ENCODE data around the gene LRPAP1. TPM values are rescaled to one million over a fixed set of nuclear protein-coding genes. Genes with fewer than 3 reads are reported as not detected.

The LRPAP1 gene
- total RNA-seq, 1 donor from 2014 or later, result 147 TPM

DNA sequence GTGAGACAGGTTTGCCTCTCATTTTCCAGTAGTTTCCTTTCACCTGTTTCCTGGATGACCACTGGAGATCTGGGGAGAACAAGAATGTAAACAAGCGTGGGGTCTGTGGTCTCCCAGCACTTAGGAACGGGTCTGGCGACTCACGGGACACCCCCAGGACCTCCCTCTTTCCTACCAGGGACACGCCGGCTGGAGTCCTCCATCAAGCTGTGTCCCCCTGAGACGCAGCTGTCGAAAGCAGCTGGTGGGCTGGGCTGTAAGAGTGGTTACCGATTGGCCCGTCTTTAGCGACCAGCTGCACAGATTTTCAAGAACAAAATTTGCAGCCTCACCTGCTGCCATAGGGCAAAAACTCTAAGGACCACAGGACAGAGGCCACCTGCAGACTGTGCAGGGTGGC, 11.9 kb downstream of the LRPAP1 start:
- Histone ChIP-seq H3K4me3 (ENCODE audit: low read depth, low read length) (no peak overlapping the region), H3K27me3 (ENCODE audit: control insufficient read depth, insufficient read depth, low read length) (no peaks in the 10 kb centered on the region), H3K36me3 (ENCODE audit: control insufficient read depth, insufficient read depth, low read length) (peaks cover 4% of the 10 kb centered on the region)
- DNase-seq (ENCODE audit: low read depth), result no peak
- TF ChIP-seq, protein P1, sequence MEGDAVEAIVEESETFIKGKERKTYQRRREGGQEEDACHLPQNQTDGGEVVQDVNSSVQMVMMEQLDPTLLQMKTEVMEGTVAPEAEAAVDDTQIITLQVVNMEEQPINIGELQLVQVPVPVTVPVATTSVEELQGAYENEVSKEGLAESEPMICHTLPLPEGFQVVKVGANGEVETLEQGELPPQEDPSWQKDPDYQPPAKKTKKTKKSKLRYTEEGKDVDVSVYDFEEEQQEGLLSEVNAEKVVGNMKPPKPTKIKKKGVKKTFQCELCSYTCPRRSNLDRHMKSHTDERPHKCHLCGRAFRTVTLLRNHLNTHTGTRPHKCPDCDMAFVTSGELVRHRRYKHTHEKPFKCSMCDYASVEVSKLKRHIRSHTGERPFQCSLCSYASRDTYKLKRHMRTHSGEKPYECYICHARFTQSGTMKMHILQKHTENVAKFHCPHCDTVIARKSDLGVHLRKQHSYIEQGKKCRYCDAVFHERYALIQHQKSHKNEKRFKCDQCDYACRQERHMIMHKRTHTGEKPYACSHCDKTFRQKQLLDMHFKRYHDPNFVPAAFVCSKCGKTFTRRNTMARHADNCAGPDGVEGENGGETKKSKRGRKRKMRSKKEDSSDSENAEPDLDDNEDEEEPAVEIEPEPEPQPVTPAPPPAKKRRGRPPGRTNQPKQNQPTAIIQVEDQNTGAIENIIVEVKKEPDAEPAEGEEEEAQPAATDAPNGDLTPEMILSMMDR (IDR thresholded peaks at IDR 0.05; ENCODE audit: insufficient read depth, low read length, poor library complexity, severe bottlenecking), result no peak

DNA sequence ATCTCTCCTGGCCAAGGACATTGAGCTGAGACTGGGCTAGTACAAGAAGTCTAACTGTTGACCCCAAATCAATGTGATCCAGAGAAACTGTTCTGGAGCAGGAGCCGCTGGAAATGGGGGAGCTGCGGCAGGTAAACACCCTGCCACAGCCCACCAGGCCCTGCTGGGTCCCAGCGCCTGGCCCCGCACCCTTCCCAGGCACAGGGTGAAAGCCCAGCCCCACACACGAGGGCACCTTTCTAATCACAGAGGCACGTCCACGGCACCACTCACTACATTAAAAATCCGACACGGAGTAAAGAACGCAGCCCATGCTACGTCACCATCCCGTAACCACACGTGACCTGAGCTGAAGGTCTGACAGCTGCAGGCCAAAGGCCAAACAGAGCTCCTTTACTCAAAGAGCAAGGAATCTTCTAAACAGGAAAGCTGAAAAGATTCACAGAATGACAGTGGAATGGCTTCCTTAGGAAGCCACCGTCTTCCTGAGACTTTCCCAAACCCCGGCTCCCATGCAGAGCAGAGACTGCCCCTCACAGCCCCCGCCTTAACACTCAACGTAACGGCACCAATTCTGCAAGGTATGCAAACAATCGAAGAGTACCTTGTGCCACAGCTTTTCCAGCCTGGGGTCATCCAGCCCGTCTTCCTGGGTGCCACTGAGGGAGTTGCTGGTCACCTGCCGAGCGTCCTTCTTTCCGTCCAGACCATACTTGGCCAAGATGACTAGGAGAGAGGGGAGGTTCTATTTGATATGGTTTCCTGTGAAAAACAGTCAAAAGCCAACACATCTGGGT, 12.6 kb downstream of the LRPAP1 start:
- H3K36me3 ChIP-seq (ENCODE audit: control insufficient read depth, insufficient read depth, low read length), result peaks cover 2% of the 10 kb centered on the region

DNA sequence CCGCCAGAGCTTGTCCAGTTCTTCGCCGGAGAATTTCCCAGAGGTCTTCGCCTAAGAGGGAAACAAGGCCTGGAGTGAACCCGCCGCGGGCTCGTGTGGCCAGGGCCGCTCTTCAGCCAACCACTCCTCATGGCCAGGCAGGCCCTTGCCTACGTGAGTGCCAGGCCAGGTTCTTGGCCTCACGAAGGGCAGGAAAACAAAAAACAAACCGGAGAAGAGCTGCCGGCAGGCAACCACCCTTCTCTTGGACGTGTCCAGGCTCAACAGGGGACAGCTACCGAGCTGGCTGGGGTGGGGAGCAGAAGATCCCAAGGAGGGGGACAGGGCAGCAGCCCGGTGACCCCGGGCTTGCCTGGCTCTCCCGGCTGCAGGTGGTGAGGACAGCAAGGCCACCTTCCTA, 13.3 kb downstream of the LRPAP1 start:
- H3K36me3 ChIP-seq (ENCODE audit: control insufficient read depth, insufficient read depth, low read length), result peaks cover 2% of the 10 kb centered on the region

More for the DNA sequence above, 12.6 kb downstream of the LRPAP1 start:
- Histone ChIP-seq H3K27me3 (ENCODE audit: control insufficient read depth, insufficient read depth, low read length) (no peaks in the 10 kb centered on the region), H3K4me3 (ENCODE audit: low read depth, low read length) (no peak overlapping the region)
- TF ChIP-seq, protein P1 (IDR thresholded peaks at IDR 0.05; ENCODE audit: insufficient read depth, low read length, poor library complexity, severe bottlenecking), result no peak
- no peak for DNase-seq (ENCODE audit: low read depth)

DNA sequence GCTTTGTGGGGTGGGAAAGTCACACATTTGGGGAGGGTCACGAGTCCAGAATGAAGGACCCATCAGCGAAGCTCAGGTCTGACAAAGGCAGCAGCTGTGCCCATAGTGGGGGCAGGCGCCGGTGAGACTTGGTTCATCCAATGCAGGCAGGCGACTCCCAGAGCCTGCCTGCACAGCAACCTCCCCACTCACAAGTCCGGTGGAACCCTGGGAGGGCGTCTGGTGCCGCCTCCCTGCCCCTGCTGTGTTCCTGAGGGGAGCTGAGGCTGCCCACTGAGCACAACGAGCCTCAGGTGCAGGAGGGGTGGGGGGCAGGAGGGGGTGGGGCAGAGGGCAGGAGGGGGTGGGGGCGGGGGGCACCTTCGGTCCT, 13.7 kb downstream of the LRPAP1 start:
- Histone ChIP-seq H3K4me3 (ENCODE audit: low read depth, low read length) (no peak overlapping the region), H3K36me3 (ENCODE audit: control insufficient read depth, insufficient read depth, low read length) (peaks cover 2% of the 10 kb centered on the region), H3K27me3 (ENCODE audit: control insufficient read depth, insufficient read depth, low read length) (no peaks in the 10 kb centered on the region)
- TF ChIP-seq, protein P1 (IDR thresholded peaks at IDR 0.05; ENCODE audit: insufficient read depth, low read length, poor library complexity, severe bottlenecking), result no peak
- no peak for DNase-seq (ENCODE audit: low read depth)

More for the DNA sequence above, 13.3 kb downstream of the LRPAP1 start:
- Histone ChIP-seq H3K27me3 (ENCODE audit: control insufficient read depth, insufficient read depth, low read length) (no peaks in the 10 kb centered on the region), H3K4me3 (ENCODE audit: low read depth, low read length) (no peak overlapping the region)
- TF ChIP-seq, protein P1 (IDR thresholded peaks at IDR 0.05; ENCODE audit: insufficient read depth, low read length, poor library complexity, severe bottlenecking), result no peak
- no peak for DNase-seq (ENCODE audit: low read depth)

DNA sequence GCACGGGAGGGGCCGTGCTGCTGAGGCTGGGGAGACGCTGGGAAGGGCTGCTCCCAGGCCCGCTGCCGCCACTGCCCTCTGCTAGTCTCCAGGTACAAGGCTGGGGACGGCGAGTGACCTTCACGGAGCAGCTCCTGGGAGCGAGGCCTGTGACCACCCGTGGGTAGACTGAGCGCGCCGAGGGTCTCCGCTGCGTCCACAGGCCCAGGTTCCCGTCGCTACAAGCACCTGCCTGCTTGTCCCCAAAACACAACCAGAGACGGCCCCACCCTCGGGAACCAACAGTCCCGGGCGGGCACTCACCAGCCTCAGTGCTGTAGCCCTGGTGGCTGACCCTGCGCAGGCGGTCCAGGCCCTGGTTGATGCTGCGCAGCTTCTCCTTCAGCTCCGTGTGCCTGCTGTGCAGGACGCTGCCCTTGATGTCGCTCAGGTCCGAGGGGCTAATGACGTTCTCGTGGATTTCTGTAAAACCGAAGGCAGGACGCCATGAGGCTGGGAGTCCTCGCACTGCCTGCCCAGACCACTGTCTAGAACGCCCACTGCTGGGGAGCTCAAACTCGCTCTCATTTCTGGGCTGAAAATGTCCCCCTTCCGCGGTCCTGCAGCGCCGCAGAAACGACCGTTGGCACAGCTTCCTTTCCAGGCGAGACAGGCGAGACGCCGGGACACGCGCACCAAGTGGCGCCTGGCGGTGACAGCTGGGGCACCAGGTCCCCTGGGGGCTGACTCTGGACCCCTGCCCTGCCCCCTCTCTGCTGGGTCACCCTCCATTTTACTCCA, 14.3 kb downstream of the LRPAP1 start:
- TF ChIP-seq, protein P1 (IDR thresholded peaks at IDR 0.05; ENCODE audit: insufficient read depth, low read length, poor library complexity, severe bottlenecking), result no peak
- Histone ChIP-seq H3K4me3 (ENCODE audit: low read depth, low read length) (no peak overlapping the region), H3K36me3 (ENCODE audit: control insufficient read depth, insufficient read depth, low read length) (peaks cover 2% of the 10 kb centered on the region), H3K27me3 (ENCODE audit: control insufficient read depth, insufficient read depth, low read length) (no peaks in the 10 kb centered on the region)
- DNase-seq (ENCODE audit: low read depth), result no peak
